Measurements from ENCODE around the gene ZNF471.

The ZNF471 gene

GRCh38 chr19:56577719-56578602 lies 70.3 kb downstream of the ZNF471 start:
- DNase-seq: no peak

Measured in NCI-H2029 treated with DMSO at 0.1 percent for 48 hours (cell line).